B cell (primary cell): ENCODE results near the gene RNF220. TPM values are rescaled to one million over a fixed set of nuclear protein-coding genes. Genes with fewer than 3 reads are reported as not detected.

Experiments used
- ATAC-seq: fragments of 200-7000 bp; cut with Tn5 transposase; one replicate; pipeline ENCODE4 v1.10.0; 2021; ENCODE audit warnings: low read depth, mild to moderate bottlenecking, moderate number of reproducible peaks, moderate library complexity
- CTCF ChIA-PET: fragments of 350-600 bp; sonication (Branson Sonifier 250); formaldehyde crosslinking; loops from one replicate; lab custom pipeline; 2021; ENCODE audit warnings: antibody characterized with exemption, inconsistent platforms; lab: Charles Lee
- POLR2A ChIA-PET: fragments of 350-600 bp; sonication (Branson Sonifier 250); formaldehyde crosslinking; loops from one replicate; lab custom pipeline; 2021; ENCODE audit warnings: antibody characterized with exemption; lab: Charles Lee
- DNase-seq: peaks from one replicate; pipeline ENCODE4 v3.0.0; 2013
- H2AFZ ChIP-seq: 2 replicates; pipeline ENCODE4 v1.6.1; 2012; ENCODE audit warnings: mild to moderate bottlenecking, low read depth, low read length; ENCODE audit not compliant: insufficient read depth, poor library complexity, severe bottlenecking
- H3K27ac ChIP-seq, 2 donors: 1 replicate in 1 of 2; 2 replicates in 1 of 2; pipeline ENCODE4 v1.5.1; 2012 to 2013; ENCODE audit warnings: low read length in 2 of 2, mild to moderate bottlenecking in 2 of 2, moderate library complexity in 1 of 2
- H3K27me3 ChIP-seq, 4 experiments: fragments of 200-600 bp in 1 of 4; sonication (generic) in 1 of 4; replicated peaks in 1 of 4; 1 replicate in 2 of 4; 2 replicates in 2 of 4; pipeline versions ENCODE4 v1.6.1 to v1.7.0; 2013 to 2016; ENCODE audit warnings: low read length in 3 of 4, mild to moderate bottlenecking in 2 of 4, mixed read lengths in 1 of 4, moderate library complexity in 1 of 4; ENCODE audit not compliant: insufficient read depth in 4 of 4, control insufficient read depth in 3 of 4; ENCODE audit errors: control extremely low read depth in 1 of 4
- H3K36me3 ChIP-seq, 2 experiments: replicated peaks in 1 of 2; 1 replicate in 1 of 2; 2 replicates in 1 of 2; pipeline versions ENCODE4 v1.6.1 to v1.7.1; 2013; ENCODE audit warnings: low read length in 1 of 2; ENCODE audit not compliant: insufficient read depth in 2 of 2, control insufficient read depth in 1 of 2; ENCODE audit errors: control extremely low read depth in 1 of 2, extremely low read depth in 1 of 2
- H3K4me1 ChIP-seq, 2 donors: fragments of 200-600 bp in 1 of 2; sonication (generic) in 1 of 2; 1 replicate in 1 of 2; 2 replicates in 1 of 2; pipeline versions ENCODE4 v1.5.1 to v1.6.1; 2013 to 2017; ENCODE audit warnings: low read length in 2 of 2; ENCODE audit not compliant: control insufficient read depth in 2 of 2, insufficient read depth in 2 of 2
- H3K4me2 ChIP-seq: replicated peaks from 2 replicates; pipeline ENCODE3; 2012; ENCODE audit warnings: mild to moderate bottlenecking, low read depth, low read length; ENCODE audit not compliant: poor library complexity, severe bottlenecking
- H3K4me3 ChIP-seq, 5 experiments: fragments of 200-600 bp in 1 of 5; sonication (generic) in 1 of 5; 1 replicate in 3 of 5; 2 replicates in 2 of 5; pipeline versions ENCODE4 v1.5.1 to v1.7.0; 2011 to 2016; ENCODE audit warnings: low read length in 4 of 5, mild to moderate bottlenecking in 4 of 5, low read depth in 2 of 5, control low read depth in 1 of 5, moderate library complexity in 1 of 5; ENCODE audit not compliant: insufficient read depth in 1 of 5; ENCODE audit errors: control extremely low read depth in 1 of 5, extremely low read depth in 1 of 5
- H3K79me2 ChIP-seq: fragments of 200-600 bp; sonication (generic); one replicate; pipeline ENCODE4 v1.6.0; 2016; ENCODE audit warnings: low read length; ENCODE audit not compliant: control insufficient read depth, insufficient read depth
- H3K9ac ChIP-seq: fragments of 200-600 bp; sonication (generic); 2 replicates; pipeline ENCODE4 v1.6.1; 2017; ENCODE audit warnings: mild to moderate bottlenecking, low read length, moderate library complexity
- H3K9me3 ChIP-seq, 3 donors: one replicate each; pipeline versions ENCODE4 v1.6.1 to v1.7.1; 2013; ENCODE audit warnings: low read length in 2 of 3; ENCODE audit not compliant: control insufficient read depth in 2 of 3, insufficient read depth in 1 of 3; ENCODE audit errors: control extremely low read depth in 1 of 3
- H4K20me1 ChIP-seq: 2 replicates; pipeline ENCODE4 v1.6.0; 2012; ENCODE audit warnings: mild to moderate bottlenecking, low read length; ENCODE audit not compliant: insufficient read depth, control insufficient read depth, poor library complexity, severe bottlenecking
- H3K27ac Mint-ChIP-seq: one replicate; pipeline ENCODE4 v1.8.0; 2021; ENCODE audit warnings: mixed read lengths
- H3K27me3 Mint-ChIP-seq: one replicate; pipeline ENCODE4 v1.8.0; 2021; ENCODE audit warnings: mixed read lengths
- H3K4me1 Mint-ChIP-seq: one replicate; pipeline ENCODE4 v1.8.0; 2021; ENCODE audit warnings: mixed read lengths
- H3K4me3 Mint-ChIP-seq: one replicate; pipeline ENCODE4 v1.8.0; 2021; ENCODE audit warnings: mixed read lengths
- H3K9me3 Mint-ChIP-seq: one replicate; pipeline ENCODE4 v1.8.0; 2022; ENCODE audit warnings: mixed read lengths; ENCODE audit not compliant: insufficient read depth
- CTCF ChIP-seq: fragments of 200-600 bp; IDR thresholded peaks from one replicate; pipeline ENCODE4 v1.8.0; 2022; ENCODE audit warnings: antibody characterized with exemption, mild to moderate bottlenecking
- EZH2 ChIP-seq: IDR thresholded peaks from 2 replicates; pipeline ENCODE4 v1.6.1; 2012; ENCODE audit warnings: borderline replicate concordance, low read depth, mild to moderate bottlenecking, moderate library complexity, low read length; ENCODE audit not compliant: insufficient read depth, poor library complexity, severe bottlenecking
- WGBS: methylation state at CpG from one replicate; pipeline ENCODE4 v1.1.5; 2013; ENCODE audit warnings: missing lambda C conversion rate; ENCODE audit not compliant: insufficient coverage; 5-methylcytosine and 5-hydroxymethylcytosine counted together
- intact Hi-C: fragments of 100-400 bp; cut with micrococcal nuclease; formaldehyde crosslinking; loops from one replicate; pipeline ENCODE4 v1.10.0; 2022
- polyA plus RNA-seq: library from polyadenylated mRNA; depleted of rRNA; stranded (reverse); fragments of >200 nt; gene quantifications from 2 replicates; pipeline ENCODE4 v1.2.3, GENCODE V29; 2012
- total RNA-seq, 2 donors: library from RNA; stranded (reverse); fragments of 120-200 nt in 1 of 2; gene quantifications; 1 replicate in 1 of 2; 2 replicates in 1 of 2; pipeline versions ENCODE4 v1.2.3 to v1.2.4, GENCODE V29; 2013 to 2022

Gene RNF220
- total and polyA plus RNA-seq, 2 donors (not counting 1 experiment from before 2014, with no cell fraction given), result 115 to 141 TPM

GRCh38 chr1:44519035-44519676, 114.1 kb downstream of the RNF220 start:
- Histone ChIP-seq H3K79me2 (no peaks in the 10 kb centered on the region), H3K36me3 (no peaks in the 10 kb centered on the region), H3K9ac (no peak overlapping the region), H3K27me3 (peaks cover 0 to 3% (median 0%) of the 10 kb centered on the region in 4 experiments), H3K27ac (no peak overlapping the region), H3K4me3 (no peak overlapping the region), H3K9me3 (no peaks in the 10 kb centered on the region), H3K4me2 (no peak overlapping the region), H3K4me1 (peaks cover 0 to 22% of the 10 kb centered on the region in 2 donors), H4K20me1 (no peaks in the 10 kb centered on the region), H2AFZ (no peak overlapping the region)
- ChIA-PET CTCF (no interaction called here), POLR2A (no interaction called here)
- ATAC-seq (no peak), DNase-seq (no peak)
- Mint-ChIP-seq H3K4me1 (peaks cover 16% of the 10 kb centered on the region), H3K9me3 (no peaks in the 10 kb centered on the region), H3K27ac (no peak overlapping the region), H3K4me3 (no peak overlapping the region), H3K27me3 (peaks cover 14% of the 10 kb centered on the region)
- intact Hi-C loops, result no loop called here
- TF ChIP-seq EZH2 (no peak), CTCF (no peak)
- WGBS, result 4% methylated on average over 2 of the region's 7 CpGs

- intact Hi-C loops, result no loop called here
- no peaks in the 10 kb centered on the region for H3K36me3 ChIP-seq
- ATAC-seq (no peak), DNase-seq (no peak)
- no peaks in the 10 kb centered on the region for H3K9me3 Mint-ChIP-seq
- H3K9ac ChIP-seq, result no peak overlapping the region
- WGBS, result 97% methylated on average over 2 of the region's 5 CpGs
- H2AFZ ChIP-seq, result no peak overlapping the region
- H3K4me3 Mint-ChIP-seq, result no peak overlapping the region
- H3K27me3 ChIP-seq, result no peaks in the 10 kb centered on the region
- no peak overlapping the region for H3K27ac Mint-ChIP-seq
- peaks cover 5% of the 10 kb centered on the region for H3K4me1 Mint-ChIP-seq
- TF ChIP-seq EZH2 (no peak), CTCF (no peak)
- no peaks in the 10 kb centered on the region for H3K79me2 ChIP-seq
- ChIA-PET POLR2A (no interaction called here), CTCF (no interaction called here)
- no peaks in the 10 kb centered on the region for H3K9me3 ChIP-seq
- no peak overlapping the region for H3K27ac ChIP-seq
- no peak overlapping the region for H3K4me3 ChIP-seq
- peaks cover 13% of the 10 kb centered on the region for H3K27me3 Mint-ChIP-seq
- H3K4me1 ChIP-seq, result peaks cover 0 to 7% of the 10 kb centered on the region in 2 donors
- no peaks in the 10 kb centered on the region for H4K20me1 ChIP-seq
- no peak overlapping the region for H3K4me2 ChIP-seq
These were observed 116.5 kb downstream of the RNF220 start for GRCh38 chr1:44521378-44522080.
